OCI-LY7 (cell line): ENCODE measurements around the gene HIVEP3.

ENCODE experiments used
- EZH2phosphoT487 ChIP-seq: fragments of 200-600 bp; sonication (generic); IDR thresholded peaks from 2 replicates; pipeline ENCODE4 v1.6.1; 2018; ENCODE audit warnings: low read depth, borderline replicate concordance, mild to moderate bottlenecking, mixed run types, antibody characterized with exemption, low read length, moderate library complexity, mixed read lengths
- TF ChIP-seq, protein P1 (sequence below): fragments of 200-600 bp; sonication (generic); conservative IDR thresholded peaks from 2 replicates; pipeline ENCODE4 v1.5.1; 2014; ENCODE audit warnings: mild to moderate bottlenecking, antibody characterized with exemption, low read length, moderate library complexity, mixed read lengths

- TF ChIP-seq, protein P1, sequence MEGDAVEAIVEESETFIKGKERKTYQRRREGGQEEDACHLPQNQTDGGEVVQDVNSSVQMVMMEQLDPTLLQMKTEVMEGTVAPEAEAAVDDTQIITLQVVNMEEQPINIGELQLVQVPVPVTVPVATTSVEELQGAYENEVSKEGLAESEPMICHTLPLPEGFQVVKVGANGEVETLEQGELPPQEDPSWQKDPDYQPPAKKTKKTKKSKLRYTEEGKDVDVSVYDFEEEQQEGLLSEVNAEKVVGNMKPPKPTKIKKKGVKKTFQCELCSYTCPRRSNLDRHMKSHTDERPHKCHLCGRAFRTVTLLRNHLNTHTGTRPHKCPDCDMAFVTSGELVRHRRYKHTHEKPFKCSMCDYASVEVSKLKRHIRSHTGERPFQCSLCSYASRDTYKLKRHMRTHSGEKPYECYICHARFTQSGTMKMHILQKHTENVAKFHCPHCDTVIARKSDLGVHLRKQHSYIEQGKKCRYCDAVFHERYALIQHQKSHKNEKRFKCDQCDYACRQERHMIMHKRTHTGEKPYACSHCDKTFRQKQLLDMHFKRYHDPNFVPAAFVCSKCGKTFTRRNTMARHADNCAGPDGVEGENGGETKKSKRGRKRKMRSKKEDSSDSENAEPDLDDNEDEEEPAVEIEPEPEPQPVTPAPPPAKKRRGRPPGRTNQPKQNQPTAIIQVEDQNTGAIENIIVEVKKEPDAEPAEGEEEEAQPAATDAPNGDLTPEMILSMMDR, result no peak
- TF ChIP-seq EZH2phosphoT487, result no peak
These were observed 308.4 kb downstream of the HIVEP3 start for GRCh38 chr1:41610361-41610760.
